K562 (cell line): ENCODE results near the gene LCN15. TPM values are rescaled to one million over a fixed set of nuclear protein-coding genes. Genes with fewer than 3 reads are reported as not detected.
A peak's percentile ranks its signal among the peaks of the same experiment; 100 is the strongest.

ENCODE experiments used
- ATF7 ChIP-seq: fragments of 450-650 bp; IDR thresholded peaks from 2 replicates; pipeline ENCODE4 v1.7.1; 2014; ENCODE audit warnings: mild to moderate bottlenecking, moderate library complexity
- BCOR ChIP-seq: fragments of 450-650 bp; IDR thresholded peaks from 2 replicates; pipeline ENCODE4 v1.6.1; 2016
- CEBPG ChIP-seq, 3 experiments: fragments of 200-800 bp in 1 of 3; sonication (Bioruptor generic) in 1 of 3; sonication (generic) in 1 of 3; formaldehyde crosslinking in 1 of 3; IDR thresholded peaks in 2 of 3; conservative IDR thresholded peaks in 1 of 3; 2 replicates each; pipeline versions ENCODE4 v1.6.1 to v1.8.0; 2016 to 2022; ENCODE audit warnings: missing compliant biosample characterization in 2 of 3, missing genetic modification characterization in 2 of 3, mild to moderate bottlenecking in 1 of 3, missing genetic modification reagents in 1 of 3
- CEBPZ ChIP-seq: fragments of 150-350 bp; IDR thresholded peaks from 2 replicates; pipeline ENCODE4 v1.6.1; 2014; ENCODE audit warnings: low read depth, mild to moderate bottlenecking, low read length, borderline replicate concordance
- CHD4 ChIP-seq: fragments of 200-600 bp; sonication (generic); IDR thresholded peaks from 3 replicates; pipeline ENCODE4 v1.6.1; 2012; ENCODE audit warnings: low read depth, mild to moderate bottlenecking, mixed read lengths, low read length, inconsistent platforms; ENCODE audit not compliant: insufficient read depth, insufficient replicate concordance, poor library complexity, severe bottlenecking
- CTBP1 ChIP-seq: fragments of 450-650 bp; IDR thresholded peaks from 2 replicates; pipeline ENCODE4 v1.6.1; 2016; ENCODE audit warnings: borderline replicate concordance
- EP400 ChIP-seq: fragments of 450-650 bp; IDR thresholded peaks from 2 replicates; pipeline ENCODE4 v1.6.1; 2017; ENCODE audit warnings: antibody characterized with exemption, mild to moderate bottlenecking, moderate library complexity
- FOXK1 ChIP-seq: sonication (generic); formaldehyde crosslinking; IDR thresholded peaks from 2 replicates; pipeline ENCODE4 v1.8.0; 2022; ENCODE audit warnings: missing genetic modification reagents, mild to moderate bottlenecking, borderline replicate concordance
- HDAC1 ChIP-seq, 2 experiments: fragments of 450-650 bp; IDR thresholded peaks; 2 replicates each; pipeline ENCODE4 v1.6.1; 2016 to 2017; ENCODE audit warnings: inconsistent platforms in 1 of 2, mild to moderate bottlenecking in 1 of 2, moderate library complexity in 1 of 2
- MCM5 ChIP-seq: fragments of 450-650 bp; IDR thresholded peaks from 2 replicates; pipeline ENCODE4 v1.6.1; 2016; ENCODE audit warnings: low read depth
- MTA3 ChIP-seq: fragments of 450-650 bp; formaldehyde crosslinking; IDR thresholded peaks from 2 replicates; pipeline ENCODE4 v1.6.1; 2017; ENCODE audit warnings: mild to moderate bottlenecking, borderline replicate concordance
- NBN ChIP-seq: fragments of 450-650 bp; IDR thresholded peaks from 2 replicates; pipeline ENCODE4 v1.6.1; 2016; ENCODE audit warnings: low read depth, mild to moderate bottlenecking
- SMARCE1 ChIP-seq: fragments of 450-650 bp; IDR thresholded peaks from 2 replicates; pipeline ENCODE4 v1.7.1; 2016; ENCODE audit warnings: mild to moderate bottlenecking
- SMC3 ChIP-seq: conservative IDR thresholded peaks from 2 replicates; pipeline ENCODE4 v1.6.1; 2011; ENCODE audit warnings: low read depth, low read length, improper control_type of control experiment; ENCODE audit not compliant: insufficient read depth
- SP2 ChIP-seq: IDR thresholded peaks from 2 replicates; pipeline ENCODE4 v1.6.1; 2011; ENCODE audit warnings: mild to moderate bottlenecking, low read depth, low read length, moderate library complexity; ENCODE audit not compliant: poor library complexity, severe bottlenecking; ENCODE audit errors: extremely low read depth
- TEAD1 ChIP-seq, 2 experiments: fragments of 450-650 bp in 1 of 2; sonication (generic) in 1 of 2; formaldehyde crosslinking; IDR thresholded peaks; 2 replicates each; pipeline versions ENCODE4 v1.4.0 to v1.8.0; 2020 to 2022; ENCODE audit warnings: mild to moderate bottlenecking in 2 of 2, missing genetic modification reagents in 1 of 2
- YY1 ChIP-seq, 3 experiments: IDR thresholded peaks; 2 replicates each; pipeline ENCODE4 v1.6.1; 2011; ENCODE audit warnings: low read length in 2 of 3, mild to moderate bottlenecking in 2 of 3, moderate library complexity in 2 of 3, borderline replicate concordance in 1 of 3, control low read depth in 1 of 3, low read depth in 1 of 3; ENCODE audit not compliant: insufficient read depth in 3 of 3, insufficient replicate concordance in 2 of 3, control insufficient read depth in 1 of 3, insufficient read length in 1 of 3; ENCODE audit errors: extremely low read depth in 1 of 3
- ZBTB43 ChIP-seq: sonication (generic); formaldehyde crosslinking; IDR thresholded peaks from 2 replicates; pipeline ENCODE4 v1.8.0; 2023; ENCODE audit warnings: mild to moderate bottlenecking, missing genetic modification reagents
- ZNF408 ChIP-seq: fragments of 250-450 bp; sonication (Bioruptor Pico); IDR thresholded peaks from 2 replicates; pipeline ENCODE4 v1.4.0; 2020; ENCODE audit warnings: low read depth, mild to moderate bottlenecking, moderate library complexity
- ZNF41 ChIP-seq: fragments of 250-450 bp; sonication (Bioruptor Pico); conservative IDR thresholded peaks from 2 replicates; pipeline ENCODE4 v1.4.0; 2020; ENCODE audit warnings: mild to moderate bottlenecking
- ZNF586 ChIP-seq: fragments of 450-650 bp; formaldehyde crosslinking; conservative IDR thresholded peaks from 2 replicates; pipeline ENCODE4 v1.4.0; 2020; ENCODE audit warnings: mild to moderate bottlenecking, moderate library complexity
- ZNF699 ChIP-seq: fragments of 250-450 bp; sonication (Bioruptor Pico); IDR thresholded peaks from 2 replicates; pipeline ENCODE4 v1.8.0; 2021; ENCODE audit warnings: mild to moderate bottlenecking, moderate library complexity; ENCODE audit not compliant: insufficient replicate concordance
- polyA plus RNA-seq, 8 experiments: library from polyadenylated mRNA; depleted of rRNA in 4 of 8; stranded (reverse) in 5 of 8; unstranded in 3 of 8; fragments of >200 nt; fragmentation: Nextera tagmentation in 2 of 8; fragmentation: Illumina TruSeq in 1 of 8; extraction: Ambion mirVana in 2 of 8; extraction: Trizol in 1 of 8; gene quantifications; 2 replicates each; pipeline versions ENCODE4 v1.2.1 to v1.2.3, GENCODE V29; 2011 to 2014; ENCODE audit warnings: inconsistent platforms in 1 of 8, missing spikeins in 1 of 8
- total RNA-seq, 7 experiments: library from RNA; depleted of rRNA in 6 of 7; stranded (reverse); fragments of >200 nt in 6 of 7; fragmentation: Illumina TruSeq in 2 of 7; extraction: Trizol in 2 of 7; gene quantifications; 2 replicates each; pipeline versions ENCODE4 v1.2.1 to v1.2.3, GENCODE V29; 2011 to 2021; ENCODE audit warnings: low replicate concordance in 1 of 7

LCN15 gene
- total and polyA plus RNA-seq, 9 of the 15 experiments (the other 6 are each of a cell fraction or from before 2014, with no cell fraction given), result 0.66 TPM; not detected in 8

DNA sequence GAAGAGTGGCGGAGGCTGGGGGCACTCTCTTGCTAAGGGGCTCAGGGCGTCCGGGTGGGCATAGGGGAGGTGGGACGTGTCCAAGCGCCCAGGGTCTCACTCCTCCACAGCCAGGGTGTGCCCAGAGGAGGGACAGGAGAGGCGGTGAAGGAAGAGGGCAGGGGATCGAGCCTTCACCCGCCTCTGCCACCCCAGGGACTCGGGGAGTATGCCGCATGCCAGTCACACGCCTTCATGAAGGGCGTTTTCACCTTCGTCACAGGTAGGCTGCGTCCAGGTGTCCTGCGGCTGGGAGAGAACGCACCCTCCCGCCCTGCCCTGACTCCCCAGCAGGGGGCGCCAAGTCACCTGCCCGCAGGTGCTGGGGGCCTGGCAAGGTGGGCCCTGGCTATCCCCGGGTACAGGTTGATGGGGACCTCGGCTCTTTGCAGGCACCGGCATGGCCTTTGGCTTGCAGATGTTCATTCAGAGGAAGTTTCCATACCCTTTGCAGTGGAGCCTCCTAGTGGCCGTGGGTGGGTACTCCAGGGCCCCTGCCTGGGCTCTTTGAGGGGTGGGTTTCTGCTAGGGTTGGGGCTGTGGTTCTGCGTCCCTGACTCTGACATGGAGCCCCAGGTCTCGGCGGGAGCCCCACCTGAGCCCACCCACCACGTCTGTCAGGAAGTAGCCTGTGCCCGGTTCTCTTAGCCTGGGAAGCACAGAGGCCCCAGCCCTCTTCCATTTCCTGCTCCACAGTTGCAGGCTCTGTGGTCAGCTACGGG, 27.4 kb upstream of the LCN15 start (continued):
- TF ChIP-seq ZBTB43 (CRISPR knock-in tag) (0 out of 2 replicates have a peak, but pooled peaks have one; percentile 67), HDAC1 (IDR thresholded peaks at IDR 0.05) (0 out of 4 replicates have a peak, but pooled peaks of 1 of the 2 experiments have one; percentile 56), CEBPG (CRISPR knock-in tag; IDR thresholded peaks at IDR 0.05) (no peak), CEBPG (tag; conservative IDR thresholded peaks at IDR 0.05 in 1 of 2, IDR thresholded peaks at IDR 0.05 in 1 of 2) (no peak), SP2 (no peak), NBN (no peak), ATF7 (no peak), TEAD1 (CRISPR knock-in tag; IDR thresholded peaks at IDR 0.05) (peak in 1 of 2 experiments; percentile 75; a peak in 1 of 4 replicates), CTBP1 (peak; percentile 90), ZNF41 (CRISPR knock-in tag) (no peak), ZNF586 (CRISPR knock-in tag) (no peak), EP400 (peak; percentile 47; the same call in 1 of the 2 replicates), CHD4 (no peak), FOXK1 (CRISPR knock-in tag) (0 out of 2 replicates have a peak, but pooled peaks have one; percentile 51), MCM5 (no peak), MTA3 (peak; percentile 56; the same call in 1 of the 2 replicates), ZNF699 (no peak), YY1 (IDR thresholded peaks at IDR 0.05; ENCODE audit: borderline replicate concordance in 1 of 3, control insufficient read depth in 1 of 3, extremely low read depth in 1 of 3, insufficient read depth in 3 of 3, insufficient read length in 1 of 3, insufficient replicate concordance in 2 of 3, low read depth in 1 of 3, low read length in 2 of 3) (no peak), ZNF408 (no peak), BCOR (no peak), SMARCE1 (peak; percentile 14; the same call in 1 of the 2 replicates), SMC3 (peak; percentile 23), CEBPZ (no peak)
